HG03432 (cell line): ENCODE measurements around the gene WDFY4.

Experiments
- ATAC-seq: cut with Tn5 transposase; IDR thresholded peaks from one replicate; pipeline ENCODE4 v1.9.1; 2021; ENCODE audit warnings: mild to moderate bottlenecking, moderate library complexity; ENCODE audit not compliant: unreplicated experiment

WDFY4 gene

GRCh38 chr10:48653944-48654698 is 30.6 kb upstream of the WDFY4 start:
- ATAC-seq, result no peak

- ATAC-seq, result peak; percentile 11
Measured at GRCh38 chr10:48655411-48656240, 29.0 kb upstream of the WDFY4 start.

- ATAC-seq, result peak; percentile 88
Measured at GRCh38 chr10:48656241-48656913, 28.3 kb upstream of the WDFY4 start.

- ATAC-seq, result no peak
Measured at GRCh38 chr10:48656914-48657305, 27.8 kb upstream of the WDFY4 start.

GRCh38 chr10:48657416-48657815 is 27.3 kb upstream of the WDFY4 start:
- ATAC-seq, result no peak

GRCh38 chr10:48658243-48658974 is 26.3 kb upstream of the WDFY4 start:
- ATAC-seq, result no peak

GRCh38 chr10:48658975-48659269 is 25.8 kb upstream of the WDFY4 start:
- ATAC-seq, result no peak

- ATAC-seq, result no peak
Measured at GRCh38 chr10:48659790-48660189, 24.9 kb upstream of the WDFY4 start.

- ATAC-seq, result no peak
Measured at GRCh38 chr10:48661441-48661840, 23.2 kb upstream of the WDFY4 start.

GRCh38 chr10:48667960-48668590 is 16.6 kb upstream of the WDFY4 start:
- peak; percentile 42 for ATAC-seq

- peak; percentile 74 for ATAC-seq
Measured at GRCh38 chr10:48670978-48671913, 13.4 kb upstream of the WDFY4 start.

GRCh38 chr10:48671914-48672595 is 12.6 kb upstream of the WDFY4 start:
- peak; percentile 39 for ATAC-seq

- peak; percentile 0 for ATAC-seq
Measured at GRCh38 chr10:48672596-48673265, 11.9 kb upstream of the WDFY4 start.

GRCh38 chr10:48677625-48678024 is 7.0 kb upstream of the WDFY4 start:
- no peak for ATAC-seq

GRCh38 chr10:48678041-48678440 is 6.6 kb upstream of the WDFY4 start:
- peak; percentile 68 for ATAC-seq

- ATAC-seq, result no peak
Measured at GRCh38 chr10:48681740-48682139, 2.9 kb upstream of the WDFY4 start.

GRCh38 chr10:48682265-48682664 is 2.4 kb upstream of the WDFY4 start:
- ATAC-seq, result no peak

GRCh38 chr10:48683424-48683823 is 1.2 kb upstream of the WDFY4 start:
- ATAC-seq, result no peak
